ENCODE results near the gene PFAS.
A peak's percentile ranks its signal among the peaks of the same experiment; 100 is the strongest.
"Not testable (repeated sequence)": the region's sequence is repeated elsewhere in the genome, so short reads cannot be mapped to it uniquely, and the experiment has no call there.

The PFAS gene

GRCh38 chr17:8248751-8249607 is at the start of gene PFAS:
PFAS (plus strand) TSS chr17:8249289; CDS start chr17:8253938, 4,649 bp downstream.
- peak; percentile 92 for DNase-seq (ENCODE audit: low read depth, low spot score)

- no peak for DNase-seq (ENCODE audit: low read depth, low spot score)
Measured at GRCh38 chr17:8204761-8205555, 44.1 kb upstream of the PFAS start.

GRCh38 chr17:8206536-8206935 is 42.6 kb upstream of the PFAS start:
- DNase-seq (ENCODE audit: low read depth, low spot score) = no peak

- peak; percentile 78 for DNase-seq (ENCODE audit: low read depth, low spot score)
Measured at GRCh38 chr17:8209907-8210760, 39.0 kb upstream of the PFAS start, which contains the start of gene AURKB. AURKB (minus strand) TSS chr17:8210575; CDS start chr17:8210224, 351 bp downstream.

GRCh38 chr17:8210761-8211458 is 38.2 kb upstream of the PFAS start:
- DNase-seq (ENCODE audit: low read depth, low spot score) = no peak

GRCh38 chr17:8212312-8213180 is 36.5 kb upstream of the PFAS start:
- no peak for DNase-seq (ENCODE audit: low read depth, low spot score)

GRCh38 chr17:8214000-8214399 is 35.1 kb upstream of the PFAS start:
- DNase-seq (ENCODE audit: low read depth, low spot score) = not testable (repeated sequence)

- peak; percentile 75 for DNase-seq (ENCODE audit: low read depth, low spot score)
Measured at GRCh38 chr17:8220783-8221662, 28.1 kb upstream of the PFAS start.

GRCh38 chr17:8221663-8222379 is 27.3 kb upstream of the PFAS start:
- peak; percentile 71 for DNase-seq (ENCODE audit: low read depth, low spot score)

GRCh38 chr17:8222380-8222629 is 26.8 kb upstream of the PFAS start:
- DNase-seq (ENCODE audit: low read depth, low spot score) = no peak

- peak; percentile 74 for DNase-seq (ENCODE audit: low read depth, low spot score)
Measured at GRCh38 chr17:8222630-8223355, 26.3 kb upstream of the PFAS start.

- no peak for DNase-seq (ENCODE audit: low read depth, low spot score)
Measured at GRCh38 chr17:8223356-8224126, 25.5 kb upstream of the PFAS start.

GRCh38 chr17:8224891-8225812 is 23.9 kb upstream of the PFAS start:
- DNase-seq (ENCODE audit: low read depth, low spot score) = no peak

GRCh38 chr17:8225813-8226535 is 23.1 kb upstream of the PFAS start:
- no peak for DNase-seq (ENCODE audit: low read depth, low spot score)

GRCh38 chr17:8226536-8227237 is 22.4 kb upstream of the PFAS start:
- DNase-seq (ENCODE audit: low read depth, low spot score) = no peak

Measured in activated naive CD8-positive, alpha-beta T cell treated with anti-CD3 and anti-CD28 coated beads, Interleukin-2, amount 50 U/mL, for 16 hours (primary cell).